Measurements from ENCODE around the gene AVP.

GRCh38 chr20:3129094-3129493 is 44.6 kb upstream of the AVP start:
- TF ChIP-seq MAX (IDR thresholded peaks at IDR 0.05; ENCODE audit: insufficient read depth, insufficient read length) (no peak), EZH2 (IDR thresholded peaks at IDR 0.05; ENCODE audit: borderline replicate concordance, low read depth, low read length, severe bottlenecking) (no peak)
